GM12878 (cell line): ENCODE results near the gene MOG. TPM values are rescaled to one million over a fixed set of nuclear protein-coding genes. Genes with fewer than 3 reads are reported as not detected.

Experiments used
- ATAC-seq: fragments of 200-7000 bp; cut with Tn5 transposase; 3 replicates; pipeline ENCODE4 v1.9.1; 2020; ENCODE audit warnings: mild to moderate bottlenecking, moderate library complexity
- BruUV-seq: library from RNA; stranded (reverse); fragments of 400-500 nt; replicated peaks from 2 replicates; lab custom pipeline; 2021; lab: Mats Ljungman, UMichigan
- CTCF ChIA-PET: fragments of 300-600 bp; sonication (Branson Sonifier 250); formaldehyde crosslinking; extraction: SDS; loops from one replicate; lab custom pipeline; 2021; ENCODE audit warnings: inconsistent platforms; lab: Yijun Ruan, JAX
- POLR2A ChIA-PET: fragments of 350-600 bp; formaldehyde crosslinking; extraction: SDS; loops from one replicate; lab custom pipeline; 2021; ENCODE audit warnings: inconsistent platforms; lab: Charles Lee
- RAD21 ChIA-PET: fragments of 300-600 bp; sonication (Branson Sonifier 250); formaldehyde crosslinking; loops from one replicate; lab custom pipeline; 2023; ENCODE audit warnings: antibody characterized with exemption; ENCODE audit not compliant: unreplicated experiment; lab: Charles Lee
- SMC1A ChIA-PET: fragments of 300-600 bp; sonication (Branson Sonifier 250); formaldehyde crosslinking; loops from one replicate; lab custom pipeline; 2023; ENCODE audit not compliant: unreplicated experiment, uncharacterized antibody; lab: Charles Lee
- DNase-seq: peaks from one replicate; pipeline ENCODE4 v3.0.0-alpha.2; 2011; ENCODE audit warnings: low read depth, low spot score
- FAIRE-seq: peaks from 3 replicates; lab custom pipeline; 2011; peaks lifted over from hg19 to GRCh38; lab: Jason Lieb, UNC
- H2AFZ ChIP-seq: 2 replicates; pipeline ENCODE4 v1.6.0; 2011; ENCODE audit warnings: low read depth, low read length, control low read depth; ENCODE audit not compliant: control insufficient read depth
- H3K27ac ChIP-seq: 2 replicates; pipeline ENCODE4 v1.5.1; 2011; ENCODE audit warnings: control low read depth; ENCODE audit not compliant: control insufficient read depth, insufficient read depth
- H3K27me3 ChIP-seq, 2 experiments: replicated peaks in 1 of 2; 2 replicates each; pipeline versions ENCODE4 v1.6.0 to v1.6.1; 2011; ENCODE audit warnings: low read length in 1 of 2; ENCODE audit not compliant: control insufficient read depth in 2 of 2, insufficient read depth in 2 of 2
- H3K36me3 ChIP-seq, 2 experiments: 2 replicates each; pipeline ENCODE4 v1.5.1; 2011; ENCODE audit warnings: low read length in 1 of 2; ENCODE audit not compliant: control insufficient read depth in 2 of 2, insufficient read depth in 2 of 2
- H3K4me1 ChIP-seq: 2 replicates; pipeline ENCODE4 v1.6.1; 2011; ENCODE audit warnings: mild to moderate bottlenecking, low read length, moderate library complexity, mixed read lengths; ENCODE audit not compliant: control insufficient read depth, insufficient read depth
- H3K4me2 ChIP-seq: 2 replicates; pipeline ENCODE4 v1.6.0; 2011; ENCODE audit warnings: control low read depth; ENCODE audit not compliant: control insufficient read depth, insufficient read depth
- H3K4me3 ChIP-seq: fragments of 200-600 bp; sonication (generic); 2 replicates; pipeline ENCODE4 v1.5.1; 2016
- H3K79me2 ChIP-seq: 2 replicates; pipeline ENCODE4 v1.6.0; 2011; ENCODE audit warnings: low read length; ENCODE audit not compliant: control insufficient read depth, insufficient read depth
- H3K9ac ChIP-seq: 2 replicates; pipeline ENCODE4 v1.8.0; 2011; ENCODE audit warnings: low read length, control low read depth, mixed read lengths; ENCODE audit not compliant: control insufficient read depth, insufficient read depth
- H3K9me3 ChIP-seq: replicated peaks from 3 replicates; pipeline ENCODE4 v1.5.1; 2011; ENCODE audit warnings: mild to moderate bottlenecking, low read length; ENCODE audit not compliant: control insufficient read depth, insufficient read depth
- H4K20me1 ChIP-seq: 2 replicates; pipeline ENCODE4 v1.6.0; 2011; ENCODE audit not compliant: control insufficient read depth, insufficient read depth
- SMARCA5 ChIP-seq: fragments of 450-650 bp; IDR thresholded peaks from 2 replicates; pipeline ENCODE4 v1.6.1; 2017; ENCODE audit warnings: mild to moderate bottlenecking
- SUPT20H ChIP-seq: IDR thresholded peaks from 2 replicates; pipeline ENCODE4 v1.6.1; 2011; ENCODE audit warnings: low read depth, mild to moderate bottlenecking, low read length, moderate library complexity, borderline replicate concordance; ENCODE audit not compliant: control insufficient read depth
- WGBS: methylation state at CpG from one replicate; pipeline ENCODE4 v1.1.6; 2016; ENCODE audit warnings: low lambda C conversion rate; ENCODE audit not compliant: insufficient replicate concordance, insufficient coverage; ENCODE audit errors: missing lambda C conversion rate; 5-methylcytosine and 5-hydroxymethylcytosine counted together
- in situ Hi-C: fragments of 300-500 bp; cut with MboI; formaldehyde crosslinking; loops from 9 replicates; pipeline ENCODE4 v1.14.3; 2018; ENCODE audit warnings: mixed read lengths
- intact Hi-C: fragments of 100-400 bp; cut with micrococcal nuclease; formaldehyde crosslinking; loops from one replicate; pipeline ENCODE4 v1.14.2; 2022; ENCODE audit not compliant: unreplicated experiment
- polyA plus RNA-seq, 11 experiments: library from polyadenylated mRNA; depleted of rRNA in 4 of 11; unstranded in 6 of 11; stranded (reverse) in 5 of 11; fragments of >200 nt; fragmentation: Nextera tagmentation in 4 of 11; fragmentation: Illumina TruSeq in 1 of 11; extraction: Ambion mirVana in 4 of 11; extraction: Trizol in 1 of 11; gene quantifications; 1 replicate in 1 of 11; 2 replicates in 10 of 11; pipeline versions ENCODE4 v1.2.1 to v1.2.3, GENCODE V29; 2011 to 2016; ENCODE audit warnings: inconsistent platforms in 2 of 11, missing spikeins in 2 of 11, low read depth in 1 of 11
- total RNA-seq, 4 experiments: library from RNA; depleted of rRNA in 3 of 4; stranded (reverse); fragments of >200 nt in 3 of 4; fragmentation: Illumina TruSeq in 1 of 4; extraction: Trizol in 1 of 4; gene quantifications; 2 replicates each; pipeline versions ENCODE4 v1.2.1 to v1.2.3, GENCODE V29; 2013 to 2021
- TF ChIP-seq, protein P1 (sequence below): fragments of 450-650 bp; formaldehyde crosslinking; IDR thresholded peaks from 2 replicates; pipeline ENCODE4 v1.4.0; 2022; ENCODE audit warnings: mild to moderate bottlenecking, moderate library complexity
- TF ChIP-seq, protein P2 (sequence below): fragments of 450-650 bp; IDR thresholded peaks from 2 replicates; pipeline ENCODE4 v1.6.1; 2016; ENCODE audit warnings: mild to moderate bottlenecking
- TF ChIP-seq, protein P3 (sequence below): fragments of 450-650 bp; IDR thresholded peaks from 2 replicates; pipeline ENCODE4 v1.6.1; 2017; ENCODE audit warnings: borderline replicate concordance

MOG gene
- total and polyA plus RNA-seq, 10 of the 15 experiments (the other 5 are each of a cell fraction or from before 2014, with no cell fraction given) = not detected

GRCh38 chr6:29641430-29642148 is 15.3 kb upstream of the MOG start:
- in situ Hi-C loops = no loop called here
- ATAC-seq (peak; percentile 41; the same call in 2 of the 3 replicates), DNase-seq (no peak), FAIRE-seq (no peak)
- SMC1A ChIA-PET = interaction anchor here (1.2 kb wide), 1 partner anchor 12 kb away, joined by 4 read pairs; no protein-coding TSS in a partner anchor
- Histone ChIP-seq H4K20me1 (no peaks in the 10 kb centered on the region), H3K4me2 (no peak overlapping the region), H3K9ac (no peak overlapping the region), H3K27ac (no peak overlapping the region), H3K79me2 (no peaks in the 10 kb centered on the region), H3K36me3 (no peaks in the 10 kb centered on the region), H3K9me3 (no peaks in the 10 kb centered on the region), H2AFZ (no peak overlapping the region), H3K4me3 (no peak overlapping the region), H3K27me3 (no peaks in the 10 kb centered on the region), H3K4me1 (no peaks in the 10 kb centered on the region)
- 23% methylated on average over 3 of the region's 3 CpGs for WGBS
- TF ChIP-seq SMARCA5 (no peak), SUPT20H (no peak)
- TF ChIP-seq, protein P1, sequence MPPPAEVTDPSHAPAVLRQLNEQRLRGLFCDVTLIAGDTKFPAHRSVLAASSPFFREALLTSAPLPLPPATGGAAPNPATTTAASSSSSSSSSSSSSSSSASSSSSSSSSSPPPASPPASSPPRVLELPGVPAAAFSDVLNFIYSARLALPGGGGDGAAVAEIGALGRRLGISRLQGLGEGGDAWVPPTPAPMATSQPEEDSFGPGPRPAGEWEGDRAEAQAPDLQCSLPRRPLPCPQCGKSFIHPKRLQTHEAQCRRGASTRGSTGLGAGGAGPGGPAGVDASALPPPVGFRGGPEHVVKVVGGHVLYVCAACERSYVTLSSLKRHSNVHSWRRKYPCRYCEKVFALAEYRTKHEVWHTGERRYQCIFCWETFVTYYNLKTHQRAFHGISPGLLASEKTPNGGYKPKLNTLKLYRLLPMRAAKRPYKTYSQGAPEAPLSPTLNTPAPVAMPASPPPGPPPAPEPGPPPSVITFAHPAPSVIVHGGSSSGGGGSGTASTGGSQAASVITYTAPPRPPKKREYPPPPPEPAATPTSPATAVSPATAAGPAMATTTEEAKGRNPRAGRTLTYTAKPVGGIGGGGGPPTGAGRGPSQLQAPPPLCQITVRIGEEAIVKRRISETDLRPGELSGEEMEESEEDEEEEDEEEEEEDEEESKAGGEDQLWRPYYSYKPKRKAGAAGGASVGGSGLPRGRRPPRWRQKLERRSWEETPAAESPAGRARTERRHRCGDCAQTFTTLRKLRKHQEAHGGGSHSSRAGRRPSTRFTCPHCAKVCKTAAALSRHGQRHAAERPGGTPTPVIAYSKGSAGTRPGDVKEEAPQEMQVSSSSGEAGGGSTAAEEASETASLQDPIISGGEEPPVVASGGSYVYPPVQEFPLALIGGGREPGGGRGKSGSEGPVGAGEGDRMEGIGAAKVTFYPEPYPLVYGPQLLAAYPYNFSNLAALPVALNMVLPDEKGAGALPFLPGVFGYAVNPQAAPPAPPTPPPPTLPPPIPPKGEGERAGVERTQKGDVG (CRISPR knock-in tag) = no peak
- TF ChIP-seq, protein P2, sequence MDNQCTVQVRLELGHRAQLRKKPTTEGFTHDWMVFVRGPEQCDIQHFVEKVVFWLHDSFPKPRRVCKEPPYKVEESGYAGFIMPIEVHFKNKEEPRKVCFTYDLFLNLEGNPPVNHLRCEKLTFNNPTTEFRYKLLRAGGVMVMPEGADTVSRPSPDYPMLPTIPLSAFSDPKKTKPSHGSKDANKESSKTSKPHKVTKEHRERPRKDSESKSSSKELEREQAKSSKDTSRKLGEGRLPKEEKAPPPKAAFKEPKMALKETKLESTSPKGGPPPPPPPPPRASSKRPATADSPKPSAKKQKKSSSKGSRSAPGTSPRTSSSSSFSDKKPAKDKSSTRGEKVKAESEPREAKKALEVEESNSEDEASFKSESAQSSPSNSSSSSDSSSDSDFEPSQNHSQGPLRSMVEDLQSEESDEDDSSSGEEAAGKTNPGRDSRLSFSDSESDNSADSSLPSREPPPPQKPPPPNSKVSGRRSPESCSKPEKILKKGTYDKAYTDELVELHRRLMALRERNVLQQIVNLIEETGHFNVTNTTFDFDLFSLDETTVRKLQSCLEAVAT = no peak
- TF ChIP-seq, protein P3, sequence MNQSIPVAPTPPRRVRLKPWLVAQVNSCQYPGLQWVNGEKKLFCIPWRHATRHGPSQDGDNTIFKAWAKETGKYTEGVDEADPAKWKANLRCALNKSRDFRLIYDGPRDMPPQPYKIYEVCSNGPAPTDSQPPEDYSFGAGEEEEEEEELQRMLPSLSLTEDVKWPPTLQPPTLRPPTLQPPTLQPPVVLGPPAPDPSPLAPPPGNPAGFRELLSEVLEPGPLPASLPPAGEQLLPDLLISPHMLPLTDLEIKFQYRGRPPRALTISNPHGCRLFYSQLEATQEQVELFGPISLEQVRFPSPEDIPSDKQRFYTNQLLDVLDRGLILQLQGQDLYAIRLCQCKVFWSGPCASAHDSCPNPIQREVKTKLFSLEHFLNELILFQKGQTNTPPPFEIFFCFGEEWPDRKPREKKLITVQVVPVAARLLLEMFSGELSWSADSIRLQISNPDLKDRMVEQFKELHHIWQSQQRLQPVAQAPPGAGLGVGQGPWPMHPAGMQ = no peak
- CTCF ChIA-PET = interaction anchor here (1.2 to 6.6 kb wide), 2 partner anchors 11 to 46 kb away, joined by 3 to 97 read pairs; no protein-coding TSS in a partner anchor
- intact Hi-C loops = no loop called here
- no TSS peak for BruUV-seq
- RAD21 ChIA-PET = interaction anchor here (0.7 kb wide), 1 partner anchor 8 kb away, joined by 3 read pairs; no protein-coding TSS in a partner anchor
- POLR2A ChIA-PET = interaction anchor here (0.6 to 0.7 kb wide), 2 partner anchors 8 to 280 kb away, joined by 3 read pairs; no protein-coding TSS in a partner anchor
